IPS DF 6.9 (cell line): ENCODE data around the gene PPP3R2.
"Not testable (repeated sequence)": the region's sequence is repeated elsewhere in the genome, so short reads cannot be mapped to it uniquely, and the experiment has no call there.

Source experiments
- DNase-seq: peaks from one replicate; pipeline ENCODE4 v3.0.0-alpha.2; 2013; ENCODE audit warnings: low read depth, low spot score
- H3K27ac ChIP-seq: one replicate; pipeline ENCODE4 v1.5.1; 2013; ENCODE audit warnings: low read length, control low read depth
- H3K27me3 ChIP-seq: 2 replicates; pipeline ENCODE4 v1.6.1; 2013; ENCODE audit warnings: mild to moderate bottlenecking, low read length; ENCODE audit not compliant: control insufficient read depth, insufficient read depth
- H3K36me3 ChIP-seq: 2 replicates; pipeline ENCODE4 v1.6.1; 2013; ENCODE audit warnings: low read length; ENCODE audit not compliant: control insufficient read depth, insufficient read depth
- H3K4me1 ChIP-seq: 2 replicates; pipeline ENCODE4 v1.6.1; 2013; ENCODE audit warnings: low read length; ENCODE audit not compliant: control insufficient read depth, insufficient read depth
- H3K4me3 ChIP-seq: 2 replicates; pipeline ENCODE4 v1.5.1; 2013; ENCODE audit warnings: mild to moderate bottlenecking, low read length
- H3K9me3 ChIP-seq: 2 replicates; pipeline ENCODE4 v1.6.1; 2013; ENCODE audit warnings: low read length, inconsistent platforms; ENCODE audit not compliant: control insufficient read depth, insufficient read depth
- WGBS: extraction: QIAGEN DNeasy Blood & Tissue Kit; methylation state at CpG from one replicate; pipeline ENCODE4 v1.1.7; 2013; ENCODE audit warnings: mixed read lengths, missing lambda C conversion rate; ENCODE audit not compliant: insufficient read length, insufficient coverage; 5-methylcytosine and 5-hydroxymethylcytosine counted together

PPP3R2 gene

DNA sequence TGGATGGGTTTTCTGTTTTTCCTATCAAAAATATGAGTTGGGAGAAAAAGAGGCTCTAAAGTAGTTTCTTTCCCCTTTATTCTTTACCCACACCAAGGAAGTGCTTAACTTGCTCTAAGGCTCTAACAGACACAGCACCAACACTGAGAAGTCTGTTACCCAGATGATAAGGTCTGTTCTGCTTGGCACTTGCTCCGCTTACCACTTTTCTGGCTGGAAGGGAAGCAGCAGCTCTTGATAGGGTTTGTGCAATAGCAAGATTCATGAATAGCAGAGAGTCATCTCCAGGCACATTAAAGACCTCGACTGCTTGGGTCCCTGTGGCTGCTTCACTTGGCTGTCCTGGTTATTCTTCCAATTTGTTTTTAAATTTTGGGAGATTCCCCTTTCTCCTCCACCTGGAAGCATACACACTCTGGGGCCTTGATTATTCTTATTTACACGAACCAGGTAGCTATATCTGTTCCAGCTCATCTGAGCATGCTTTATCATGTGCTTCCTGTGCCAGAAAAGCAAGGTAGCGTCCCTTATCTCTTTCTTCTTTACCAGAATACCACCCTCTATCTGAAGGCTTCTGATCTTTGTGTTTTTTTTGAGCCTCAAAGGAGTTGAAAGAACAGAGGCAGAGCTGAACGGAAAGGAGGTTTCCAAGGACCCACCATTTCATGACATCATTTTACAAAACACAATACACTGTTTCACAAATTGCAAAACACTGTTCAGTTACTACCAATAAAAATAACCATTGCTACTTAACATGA lies 24.8 kb downstream of the PPP3R2 start:
- Histone ChIP-seq H3K9me3 (no peaks in the 10 kb centered on the region), H3K4me1 (peaks cover 2% of the 10 kb centered on the region), H3K36me3 (no peaks in the 10 kb centered on the region; the same call in 1 of the 2 replicates), H3K4me3 (no peak overlapping the region), H3K27ac (no peak overlapping the region), H3K27me3 (no peaks in the 10 kb centered on the region)
- no peak for DNase-seq
- no CpG with 5 or more reads among the region's 5 CpGs for WGBS

DNA sequence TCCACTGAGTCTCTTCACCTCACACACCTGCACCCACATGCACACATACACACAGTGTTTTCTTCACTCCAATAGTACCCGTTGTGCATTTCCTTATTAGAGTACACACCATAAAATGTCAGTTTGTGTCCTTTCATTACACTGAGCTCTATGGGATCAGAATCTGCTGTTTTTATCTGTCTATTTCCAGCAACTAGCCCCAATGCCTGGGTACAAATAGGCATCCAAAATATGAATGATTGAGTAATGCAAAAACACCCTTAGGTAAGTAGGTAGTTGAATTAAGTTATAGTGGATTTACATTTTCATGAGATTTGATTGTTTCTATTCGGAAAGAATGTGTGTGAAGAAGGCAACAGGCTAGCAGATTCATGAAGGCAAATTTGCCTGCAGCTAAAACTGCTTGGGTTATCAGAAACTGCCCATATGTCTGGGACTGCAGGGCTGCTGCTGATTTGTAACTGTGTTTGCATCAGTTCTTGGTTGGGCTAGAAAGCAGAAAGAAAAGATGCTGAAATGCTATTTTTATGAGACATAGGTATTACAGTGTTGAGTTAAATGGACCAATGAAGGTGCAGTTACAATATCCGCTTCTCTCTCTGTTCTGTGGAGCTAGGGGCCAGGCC lies 26.9 kb downstream of the PPP3R2 start:
- H3K9me3 ChIP-seq = no peaks in the 10 kb centered on the region
- no peak overlapping the region for H3K4me3 ChIP-seq
- WGBS = 100% methylated on average over 1 of the region's 3 CpGs
- H3K4me1 ChIP-seq = peaks cover 2% of the 10 kb centered on the region
- no peak overlapping the region for H3K27ac ChIP-seq
- no peaks in the 10 kb centered on the region for H3K27me3 ChIP-seq
- H3K36me3 ChIP-seq = no peaks in the 10 kb centered on the region; the same call in 1 of the 2 replicates
- no peak for DNase-seq

GRCh38 chr9:101566904-101567724 lies 27.7 kb downstream of the PPP3R2 start:
- Histone ChIP-seq H3K9me3 (no peaks in the 10 kb centered on the region), H3K27ac (no peak overlapping the region), H3K27me3 (no peaks in the 10 kb centered on the region), H3K4me3 (no peak overlapping the region), H3K4me1 (peaks cover 1% of the 10 kb centered on the region), H3K36me3 (peaks cover 3% of the 10 kb centered on the region; the same call in 1 of the 2 replicates)
- peak; percentile 37 for DNase-seq
- no CpG with 5 or more reads among the region's 5 CpGs for WGBS

GRCh38 chr9:101564252-101564651 lies 30.5 kb downstream of the PPP3R2 start:
- Histone ChIP-seq H3K9me3 (no peaks in the 10 kb centered on the region), H3K27me3 (no peaks in the 10 kb centered on the region), H3K27ac (no peak overlapping the region), H3K4me3 (no peak overlapping the region), H3K4me1 (no peaks in the 10 kb centered on the region), H3K36me3 (peaks cover 4% of the 10 kb centered on the region; the same call in 1 of the 2 replicates)
- no peak for DNase-seq

GRCh38 chr9:101562966-101563365 lies 31.8 kb downstream of the PPP3R2 start:
- peaks cover 5% of the 10 kb centered on the region; the same call in 1 of the 2 replicates for H3K36me3 ChIP-seq
- no peaks in the 10 kb centered on the region for H3K9me3 ChIP-seq
- WGBS = no CpG with 5 or more reads among the region's 1 CpG

GRCh38 chr9:101561740-101562139 lies 33.0 kb downstream of the PPP3R2 start:
- H3K27me3 ChIP-seq = no peaks in the 10 kb centered on the region
- no peak overlapping the region for H3K4me3 ChIP-seq
- H3K27ac ChIP-seq = no peak overlapping the region
- no peaks in the 10 kb centered on the region for H3K9me3 ChIP-seq
- H3K36me3 ChIP-seq = peaks cover 9% of the 10 kb centered on the region; the same call in 1 of the 2 replicates
- DNase-seq = no peak
- WGBS = no CpG with 5 or more reads among the region's 1 CpG
- no peaks in the 10 kb centered on the region for H3K4me1 ChIP-seq

More at GRCh38 chr9:101562966-101563365, 31.8 kb downstream of the PPP3R2 start:
- DNase-seq = no peak
- Histone ChIP-seq H3K27ac (no peak overlapping the region), H3K4me3 (no peak overlapping the region), H3K4me1 (no peaks in the 10 kb centered on the region), H3K27me3 (no peaks in the 10 kb centered on the region)

GRCh38 chr9:101549472-101550098 lies 45.2 kb downstream of the PPP3R2 start:
- WGBS = no CpG with 5 or more reads among the region's 18 CpGs
- H3K27me3 ChIP-seq, H3K4me3 ChIP-seq, H3K27ac ChIP-seq, H3K9me3 ChIP-seq, H3K4me1 ChIP-seq: not testable (repeated sequence)
- peak; percentile 18 for DNase-seq
- peaks cover 15% of the 10 kb centered on the region; the same call in 1 of the 2 replicates for H3K36me3 ChIP-seq

DNA sequence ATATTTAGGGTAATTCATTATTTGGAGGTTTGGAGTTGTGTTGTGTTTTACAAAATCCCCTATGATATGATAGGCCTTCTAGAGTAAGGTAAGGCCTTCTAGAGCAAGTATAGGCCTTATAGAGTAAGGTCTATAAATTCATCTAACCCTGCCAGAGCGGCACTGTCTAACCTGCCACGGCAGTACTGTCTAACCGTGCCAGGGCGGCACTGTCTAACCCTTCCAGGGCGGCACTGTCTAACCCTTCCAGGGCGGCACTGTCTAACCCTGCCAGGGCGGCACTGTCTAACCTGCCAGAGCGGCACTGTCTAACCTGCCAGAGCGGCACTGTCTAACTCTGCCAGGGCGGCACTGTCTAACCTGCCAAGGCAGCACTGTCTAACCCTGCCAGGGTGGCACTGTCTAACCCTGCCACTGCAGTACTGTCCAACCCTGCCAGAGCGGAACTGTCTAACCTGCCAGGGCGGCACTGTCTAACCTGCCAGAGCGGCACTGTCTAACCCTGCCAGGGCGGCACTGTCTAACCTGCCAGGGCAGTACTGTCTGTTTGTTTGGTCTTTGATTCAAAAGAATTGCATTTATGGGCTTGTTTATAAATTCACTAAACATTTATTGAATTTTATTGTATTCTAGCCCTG lies 51.6 kb downstream of the PPP3R2 start:
- Histone ChIP-seq H3K9me3 (no peaks in the 10 kb centered on the region), H3K36me3 (peaks cover 10% of the 10 kb centered on the region; the same call in 1 of the 2 replicates), H3K27ac (no peak overlapping the region), H3K4me3 (no peak overlapping the region), H3K4me1 (no peaks in the 10 kb centered on the region), H3K27me3 (no peaks in the 10 kb centered on the region)
- no peak for DNase-seq
- WGBS = no CpG with 5 or more reads among the region's 14 CpGs
